SU-DHL-6 (cell line): ENCODE data around the gene CDK4.

ENCODE experiments used
- H2AFZ ChIP-seq: fragments of 200-600 bp; sonication (generic); 2 replicates; pipeline ENCODE4 v1.6.1; 2014; ENCODE audit warnings: low read depth, mild to moderate bottlenecking, moderate library complexity, mixed read lengths, antibody characterized with exemption, low read length; ENCODE audit not compliant: severe bottlenecking
- H3F3A ChIP-seq: fragments of 200-600 bp; shearing (Covaris generic); 2 replicates; pipeline ENCODE4 v1.6.0; 2016; ENCODE audit warnings: antibody characterized with exemption, mild to moderate bottlenecking; ENCODE audit not compliant: insufficient read depth
- H3K27ac ChIP-seq: fragments of 200-600 bp; sonication (generic); 2 replicates; pipeline ENCODE4 v1.5.1; 2016; ENCODE audit warnings: low read depth, mild to moderate bottlenecking, low read length, moderate library complexity, mixed read lengths
- H3K27me3 ChIP-seq: fragments of 200-600 bp; sonication (generic), shearing (Covaris generic); 2 replicates; pipeline ENCODE4 v1.6.0; 2014; ENCODE audit warnings: mild to moderate bottlenecking, low read length
- H3K36me3 ChIP-seq: fragments of 200-600 bp; sonication (generic); 2 replicates; pipeline ENCODE4 v1.6.1; 2014; ENCODE audit warnings: mild to moderate bottlenecking, low read length, mixed read lengths
- H3K4me2 ChIP-seq: fragments of 300-600, 200-600 bp; shearing (Covaris generic), sonication (generic); 2 replicates; pipeline ENCODE4 v1.6.0; 2014; ENCODE audit warnings: low read length, low read depth, mild to moderate bottlenecking; ENCODE audit not compliant: poor library complexity, severe bottlenecking
- H3K4me3 ChIP-seq: fragments of 200-600 bp; sonication (generic); 2 replicates; pipeline ENCODE4 v1.5.1; 2014; ENCODE audit warnings: antibody characterized with exemption, low read length, mild to moderate bottlenecking, mixed read lengths; ENCODE audit not compliant: insufficient read depth, poor library complexity, severe bottlenecking
- H3K79me2 ChIP-seq: fragments of 200-600 bp; sonication (generic); 2 replicates; pipeline ENCODE4 v1.6.1; 2014; ENCODE audit warnings: mild to moderate bottlenecking, low read length, moderate library complexity; ENCODE audit not compliant: insufficient read depth
- H3K9ac ChIP-seq: fragments of 200-600 bp; sonication (generic); 2 replicates; pipeline ENCODE4 v1.7.0; 2014; ENCODE audit warnings: mild to moderate bottlenecking, low read length
- H3K9me2 ChIP-seq: fragments of 200-600 bp; sonication (generic); replicated peaks from 2 replicates; pipeline ENCODE4 v1.6.1; 2014; ENCODE audit warnings: low read length; ENCODE audit not compliant: insufficient read depth
- H3K9me3 ChIP-seq: fragments of 200-600 bp; sonication (generic); 2 replicates; pipeline ENCODE4 v1.6.1; 2014; ENCODE audit warnings: low read length, mixed read lengths; ENCODE audit not compliant: insufficient read depth
- H4K20me1 ChIP-seq: fragments of 200-600 bp; sonication (generic); 2 replicates; pipeline ENCODE4 v1.6.1; 2014; ENCODE audit warnings: low read depth, mild to moderate bottlenecking, antibody characterized with exemption, low read length, moderate library complexity, mixed read lengths
- EZH2phosphoT487 ChIP-seq: fragments of 200-600 bp; sonication (generic), shearing (Covaris generic); conservative IDR thresholded peaks from 2 replicates; pipeline ENCODE4 v1.6.1; 2018; ENCODE audit warnings: mild to moderate bottlenecking, antibody characterized with exemption, low read length, moderate library complexity, mixed read lengths
- TF ChIP-seq, protein P1 (sequence below): fragments of 200-600 bp; sonication (generic); IDR thresholded peaks from one replicate; pipeline ENCODE4 v1.5.1; 2017; ENCODE audit warnings: antibody characterized with exemption, mild to moderate bottlenecking, low read length, moderate library complexity; ENCODE audit not compliant: insufficient read depth, poor library complexity, severe bottlenecking

CDK4 gene

DNA sequence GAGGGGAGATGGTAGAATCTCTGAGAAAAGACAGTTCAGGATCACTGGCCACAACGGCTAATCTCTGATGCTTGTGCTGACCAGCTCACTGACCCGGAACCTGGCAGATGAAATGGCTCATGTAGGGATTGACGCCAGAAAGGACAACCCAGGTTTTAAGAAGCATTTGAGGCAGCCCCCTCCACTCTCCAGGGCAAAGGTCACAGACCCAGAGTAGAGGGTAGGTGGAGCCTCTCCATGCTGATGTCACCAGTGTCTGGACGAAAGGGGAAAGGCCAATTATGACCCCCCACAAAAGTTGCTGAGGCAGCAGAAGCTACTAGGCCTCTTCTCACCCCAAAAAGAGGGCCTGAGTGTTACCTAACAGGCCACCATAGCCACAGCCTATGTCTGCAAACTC, 18.6 kb upstream of the CDK4 start:
- Histone ChIP-seq H3K9me3 (no peaks in the 10 kb centered on the region), H3K9ac (peak overlapping the region; percentile 70), H4K20me1 (no peaks in the 10 kb centered on the region), H3K4me2 (peak overlapping the region; percentile 97), H3K9me2 (no peaks in the 10 kb centered on the region), H3K27me3 (no peaks in the 10 kb centered on the region), H3K4me3 (peak overlapping the region; percentile 84), H3K36me3 (no peaks in the 10 kb centered on the region), H3K79me2 (no peaks in the 10 kb centered on the region), H3F3A (0 out of 2 replicates have a peak, but pooled peaks cover 5% of the 10 kb centered on the region), H3K27ac (no peak overlapping the region), H2AFZ (no peak overlapping the region)
- TF ChIP-seq, protein P1, sequence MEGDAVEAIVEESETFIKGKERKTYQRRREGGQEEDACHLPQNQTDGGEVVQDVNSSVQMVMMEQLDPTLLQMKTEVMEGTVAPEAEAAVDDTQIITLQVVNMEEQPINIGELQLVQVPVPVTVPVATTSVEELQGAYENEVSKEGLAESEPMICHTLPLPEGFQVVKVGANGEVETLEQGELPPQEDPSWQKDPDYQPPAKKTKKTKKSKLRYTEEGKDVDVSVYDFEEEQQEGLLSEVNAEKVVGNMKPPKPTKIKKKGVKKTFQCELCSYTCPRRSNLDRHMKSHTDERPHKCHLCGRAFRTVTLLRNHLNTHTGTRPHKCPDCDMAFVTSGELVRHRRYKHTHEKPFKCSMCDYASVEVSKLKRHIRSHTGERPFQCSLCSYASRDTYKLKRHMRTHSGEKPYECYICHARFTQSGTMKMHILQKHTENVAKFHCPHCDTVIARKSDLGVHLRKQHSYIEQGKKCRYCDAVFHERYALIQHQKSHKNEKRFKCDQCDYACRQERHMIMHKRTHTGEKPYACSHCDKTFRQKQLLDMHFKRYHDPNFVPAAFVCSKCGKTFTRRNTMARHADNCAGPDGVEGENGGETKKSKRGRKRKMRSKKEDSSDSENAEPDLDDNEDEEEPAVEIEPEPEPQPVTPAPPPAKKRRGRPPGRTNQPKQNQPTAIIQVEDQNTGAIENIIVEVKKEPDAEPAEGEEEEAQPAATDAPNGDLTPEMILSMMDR = no peak
- TF ChIP-seq EZH2phosphoT487 = no peak

DNA sequence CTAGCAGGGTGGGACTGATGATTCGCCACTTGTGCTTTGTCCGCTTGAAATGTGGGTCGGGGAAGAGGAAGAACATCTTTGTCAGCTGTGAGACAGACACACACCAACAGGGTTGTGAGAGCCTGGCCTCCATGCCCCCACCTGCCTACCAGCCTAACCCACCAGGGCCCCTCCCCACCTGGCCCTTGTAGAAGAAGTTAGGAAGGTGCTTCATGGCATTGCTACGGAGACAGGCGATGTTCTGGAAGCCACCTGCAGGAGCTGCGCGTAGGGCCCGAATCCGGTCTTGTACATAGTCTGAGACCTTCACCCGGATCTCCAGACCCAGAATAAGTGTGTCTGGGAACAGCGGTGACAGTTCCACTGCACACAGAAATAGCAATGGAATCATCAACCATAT, 17.5 kb upstream of the CDK4 start:
- Histone ChIP-seq H3K9me2 (no peaks in the 10 kb centered on the region), H3K4me2 (no peak overlapping the region)
- TF ChIP-seq, protein P1 = no peak
- no peak for TF ChIP-seq EZH2phosphoT487

GRCh38 chr12:57767876-57768275, 15.8 kb upstream of the CDK4 start:
- Histone ChIP-seq H2AFZ (no peak overlapping the region), H3K9me2 (no peaks in the 10 kb centered on the region), H3K4me2 (no peak overlapping the region), H4K20me1 (no peaks in the 10 kb centered on the region), H3K27me3 (no peaks in the 10 kb centered on the region), H3K27ac (no peak overlapping the region), H3K79me2 (no peaks in the 10 kb centered on the region), H3F3A (no peaks in the 10 kb centered on the region), H3K9me3 (no peaks in the 10 kb centered on the region), H3K4me3 (no peak overlapping the region), H3K9ac (no peak overlapping the region), H3K36me3 (no peaks in the 10 kb centered on the region)
- TF ChIP-seq EZH2phosphoT487 = no peak
- TF ChIP-seq, protein P1 = no peak

More for the DNA sequence above, 17.5 kb upstream of the CDK4 start:
- Histone ChIP-seq H4K20me1 (no peaks in the 10 kb centered on the region), H3K9ac (no peak overlapping the region), H3K4me3 (no peak overlapping the region), H3K79me2 (no peaks in the 10 kb centered on the region), H2AFZ (no peak overlapping the region), H3K36me3 (no peaks in the 10 kb centered on the region), H3K9me3 (no peaks in the 10 kb centered on the region), H3K27ac (no peak overlapping the region), H3F3A (0 out of 2 replicates have a peak, but pooled peaks cover 5% of the 10 kb centered on the region), H3K27me3 (no peaks in the 10 kb centered on the region)

DNA sequence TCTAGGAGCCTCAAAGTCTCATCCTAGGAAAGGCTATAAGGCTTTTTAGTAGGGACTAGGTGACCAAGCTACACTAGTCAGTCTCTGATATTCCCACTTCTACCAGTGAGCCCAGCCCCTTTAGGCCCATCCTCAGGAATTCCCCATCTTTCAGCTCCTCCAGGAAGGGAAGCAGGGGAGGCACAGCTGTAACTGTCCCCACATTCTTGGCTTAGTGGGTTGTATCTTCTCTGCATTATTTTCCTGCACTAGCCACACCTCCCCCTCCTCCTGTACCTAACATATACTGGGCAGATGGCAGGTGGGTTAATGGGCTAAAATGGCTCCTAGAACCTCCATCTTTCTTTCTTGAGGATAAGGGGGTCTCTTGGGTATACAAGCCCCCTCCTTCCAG, 15.2 kb upstream of the CDK4 start:
- H3K9me3 ChIP-seq = no peaks in the 10 kb centered on the region
- no peak overlapping the region for H2AFZ ChIP-seq
- no peak overlapping the region for H3K4me2 ChIP-seq
- no peaks in the 10 kb centered on the region for H3K79me2 ChIP-seq
- H3K36me3 ChIP-seq = no peaks in the 10 kb centered on the region
- H3F3A ChIP-seq = no peaks in the 10 kb centered on the region
- no peak overlapping the region for H3K27ac ChIP-seq
- H3K9me2 ChIP-seq = no peaks in the 10 kb centered on the region
- H4K20me1 ChIP-seq = no peaks in the 10 kb centered on the region
- no peaks in the 10 kb centered on the region for H3K27me3 ChIP-seq
- no peak overlapping the region for H3K9ac ChIP-seq
- TF ChIP-seq, protein P1 = no peak
- no peak for TF ChIP-seq EZH2phosphoT487
- no peak overlapping the region for H3K4me3 ChIP-seq
